GM19438 (cell line): Measurements from ENCODE around the gene RHEX.

Experiments
- ATAC-seq: cut with Tn5 transposase; IDR thresholded peaks from one replicate; pipeline ENCODE4 v1.9.1; 2021; ENCODE audit warnings: low read depth; ENCODE audit not compliant: unreplicated experiment

Gene RHEX

GRCh38 chr1:206114692-206115640 lies 62.0 kb downstream of the RHEX start:
- no peak for ATAC-seq

DNA sequence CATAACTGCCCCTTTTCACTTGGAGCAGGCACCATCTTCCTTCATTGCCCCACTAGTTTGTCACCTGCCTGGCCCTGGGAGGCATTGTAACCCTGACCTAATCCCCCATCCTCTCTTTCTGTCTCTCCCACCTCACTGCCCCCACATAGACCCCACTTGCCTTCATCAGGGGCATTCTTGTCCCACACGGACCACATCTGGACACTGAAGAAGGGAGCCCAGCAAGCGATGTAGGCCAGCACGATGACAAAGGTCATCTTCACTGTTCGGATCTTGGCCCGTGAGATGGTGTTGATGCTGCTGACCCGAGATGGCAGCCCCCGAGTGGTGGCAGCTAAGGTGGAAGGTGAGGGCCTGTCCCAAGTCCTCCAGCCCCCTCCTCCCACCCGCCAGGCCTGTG lies 62.8 kb downstream of the RHEX start:
- ATAC-seq = no peak

- ATAC-seq = no peak
Observed at GRCh38 chr1:206116191-206116872, 63.4 kb downstream of the RHEX start.

DNA sequence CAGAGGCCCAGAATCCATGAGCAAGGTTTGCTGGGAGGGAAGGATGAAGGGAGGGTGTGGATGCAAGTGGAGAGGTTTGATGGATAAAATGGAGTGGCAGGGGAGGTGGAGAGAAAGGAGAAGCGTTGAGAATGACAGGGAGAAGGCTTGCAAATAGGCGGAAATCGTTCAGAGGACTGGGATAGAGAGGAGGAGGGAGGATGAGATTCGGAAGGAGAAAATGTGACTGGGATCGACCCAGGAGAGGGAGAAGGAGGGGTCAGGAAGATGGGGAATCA lies 63.8 kb downstream of the RHEX start:
- ATAC-seq = no peak

GRCh38 chr1:206117151-206117948 lies 64.4 kb downstream of the RHEX start, which contains the start of gene AVPR1B:
AVPR1B (minus strand) TSS chr1:206117388; CDS start chr1:206116890, 498 bp downstream.
- no peak for ATAC-seq

DNA sequence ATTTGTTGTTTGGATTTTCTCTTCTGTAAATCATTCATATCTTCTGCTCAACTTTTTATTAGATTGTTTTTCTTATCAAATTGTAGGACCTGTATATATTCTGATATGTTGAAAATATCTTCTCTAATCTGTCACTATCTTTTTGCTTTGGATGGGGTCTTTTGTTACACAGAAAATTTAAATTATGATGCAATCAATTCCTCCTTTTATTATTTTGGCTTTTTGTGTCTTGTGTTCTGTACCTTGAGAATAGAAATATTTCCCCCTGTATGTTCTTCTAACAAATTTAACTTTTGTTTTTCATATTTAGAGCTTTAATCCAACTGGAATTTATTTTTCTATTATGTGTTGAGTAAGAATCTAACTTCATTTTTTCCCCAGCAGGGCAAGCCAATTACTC lies 67.4 kb downstream of the RHEX start:
- ATAC-seq = no peak

DNA sequence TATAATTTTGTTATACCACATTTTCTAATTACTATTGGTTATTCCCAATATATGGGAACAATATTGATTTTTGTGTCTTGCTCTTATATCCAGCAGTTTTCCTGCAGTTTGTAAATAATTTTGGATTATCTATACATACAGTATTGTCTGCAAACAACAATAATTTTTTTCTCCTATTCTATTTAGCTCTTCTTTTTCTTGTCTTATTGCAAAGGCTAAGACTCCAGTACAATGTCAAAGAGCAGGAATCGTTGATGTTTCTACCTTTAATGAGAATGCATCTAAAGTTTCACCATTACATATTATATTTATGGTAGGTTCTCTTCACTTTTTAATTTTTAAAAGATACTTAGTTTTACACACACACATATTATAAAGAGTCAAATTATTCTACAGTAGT lies 68.3 kb downstream of the RHEX start:
- ATAC-seq = no peak

DNA sequence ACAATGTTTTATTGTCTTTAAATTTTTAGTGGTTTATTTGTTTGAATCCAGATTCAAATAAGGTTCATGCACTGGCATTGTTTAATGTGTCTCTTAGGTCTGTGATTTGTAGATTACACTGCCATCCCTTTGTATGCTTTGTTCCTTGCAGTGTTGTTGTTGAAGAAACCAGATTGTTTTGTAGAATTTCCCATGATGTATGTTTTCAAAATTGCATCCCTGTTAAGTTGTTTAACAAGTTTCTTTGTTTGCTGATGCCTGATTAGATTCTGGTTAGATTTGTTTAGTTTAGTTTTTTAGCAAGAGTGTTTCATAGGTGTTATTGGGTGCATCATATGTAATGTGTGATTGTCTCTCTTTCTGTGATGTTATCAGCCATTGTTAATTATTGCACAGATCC lies 69.7 kb downstream of the RHEX start:
- no peak for ATAC-seq

DNA sequence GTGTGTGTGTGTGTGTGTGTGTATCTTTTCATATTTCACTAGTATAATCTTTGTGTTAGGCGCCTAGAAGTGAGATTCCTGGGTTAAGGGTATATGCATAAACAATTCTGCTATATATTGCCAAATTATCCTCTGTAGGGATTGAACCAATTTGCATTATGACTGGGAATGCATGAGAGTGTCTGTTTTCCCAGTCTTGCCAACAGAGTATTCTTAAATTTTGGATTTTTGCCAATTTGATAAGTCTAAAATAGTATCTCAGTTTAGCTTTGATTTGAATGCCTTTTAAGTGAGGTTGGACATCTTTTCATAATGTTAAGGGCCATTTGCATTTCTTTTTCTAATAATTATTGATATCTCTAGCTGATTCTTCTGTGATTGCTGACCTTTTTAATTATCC lies 72.4 kb downstream of the RHEX start:
- ATAC-seq = no peak

DNA sequence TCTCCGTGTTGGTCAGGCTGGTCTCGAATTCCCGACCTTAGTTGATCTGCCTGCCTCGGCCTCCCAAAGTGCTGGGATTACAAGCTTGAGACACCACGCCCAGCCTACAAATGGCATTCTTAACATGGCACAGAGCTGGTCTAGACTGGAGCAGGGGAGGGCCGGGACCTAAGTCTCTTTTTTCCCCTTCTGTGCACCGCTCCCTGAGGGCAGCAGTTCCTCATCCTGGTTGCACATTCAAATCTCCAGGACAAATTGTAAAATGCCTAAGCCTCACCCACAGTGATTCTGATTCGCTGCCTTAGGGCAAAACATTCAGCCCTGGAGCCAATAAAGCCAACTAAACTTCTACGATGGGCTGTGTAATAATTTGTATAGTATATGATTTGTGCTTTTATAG lies 74.4 kb downstream of the RHEX start:
- no peak for ATAC-seq

DNA sequence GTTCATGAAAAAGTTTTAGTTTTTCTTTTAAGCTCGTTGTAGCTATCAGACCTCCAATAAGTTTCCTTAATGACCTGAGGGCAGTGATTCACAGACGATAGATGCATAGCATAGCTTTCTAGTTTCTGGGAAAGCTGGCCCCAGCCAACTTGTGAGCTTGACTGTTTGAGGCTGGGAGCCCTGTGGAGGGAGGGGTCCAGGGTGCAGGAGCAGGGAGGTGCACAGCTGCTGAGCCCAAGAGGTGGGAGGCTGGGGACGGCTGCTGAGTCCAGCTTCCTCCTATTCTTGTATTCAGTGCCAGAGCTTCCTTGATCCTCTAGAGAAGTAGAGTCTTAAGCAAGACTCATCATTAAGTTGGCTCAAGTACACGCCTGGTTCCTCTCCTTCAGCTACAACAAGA lies 75.2 kb downstream of the RHEX start:
- no peak for ATAC-seq

DNA sequence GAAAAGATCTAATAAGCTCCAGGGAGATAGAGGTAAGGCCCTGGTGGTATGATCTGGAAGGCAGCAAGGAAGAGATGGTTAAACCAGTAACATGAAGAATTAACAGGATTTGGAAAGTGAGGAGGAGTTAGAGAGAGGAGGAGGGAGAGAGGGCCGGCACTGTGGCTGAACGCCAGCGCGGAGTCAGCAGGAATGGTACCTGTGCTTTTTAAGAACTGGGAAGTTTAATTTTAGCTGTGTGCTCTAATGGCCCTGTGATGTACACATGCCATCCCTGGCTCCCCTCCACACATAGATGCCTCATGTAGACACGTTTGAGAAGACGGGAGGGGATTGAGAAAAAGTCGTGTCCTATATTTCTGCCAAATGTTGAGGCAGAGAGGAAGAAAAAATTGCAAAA lies 78.1 kb downstream of the RHEX start:
- ATAC-seq = no peak

GRCh38 chr1:206133751-206134415 lies 80.9 kb downstream of the RHEX start:
- no peak for ATAC-seq

- no peak for ATAC-seq
Observed at GRCh38 chr1:206135248-206135647, 82.3 kb downstream of the RHEX start.

DNA sequence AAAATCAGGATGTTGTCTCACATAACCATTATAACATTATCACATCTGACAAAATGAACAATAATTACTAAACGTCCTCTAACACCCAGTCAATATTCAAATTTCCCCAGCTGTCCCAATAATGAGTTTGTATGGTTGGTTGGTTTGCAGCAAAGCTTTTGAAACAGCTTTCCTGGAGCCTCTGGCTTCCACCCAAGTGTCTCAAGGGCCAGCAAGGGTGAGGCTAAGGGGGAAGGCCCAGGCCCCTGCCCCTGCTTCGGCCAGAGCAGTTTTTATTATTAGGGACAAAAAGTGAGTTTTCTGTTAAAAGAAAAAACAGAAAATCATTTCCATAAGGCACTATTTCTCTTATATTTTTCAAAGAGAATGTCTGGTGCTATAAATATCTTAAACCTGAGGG lies 83.3 kb downstream of the RHEX start:
- no peak for ATAC-seq

DNA sequence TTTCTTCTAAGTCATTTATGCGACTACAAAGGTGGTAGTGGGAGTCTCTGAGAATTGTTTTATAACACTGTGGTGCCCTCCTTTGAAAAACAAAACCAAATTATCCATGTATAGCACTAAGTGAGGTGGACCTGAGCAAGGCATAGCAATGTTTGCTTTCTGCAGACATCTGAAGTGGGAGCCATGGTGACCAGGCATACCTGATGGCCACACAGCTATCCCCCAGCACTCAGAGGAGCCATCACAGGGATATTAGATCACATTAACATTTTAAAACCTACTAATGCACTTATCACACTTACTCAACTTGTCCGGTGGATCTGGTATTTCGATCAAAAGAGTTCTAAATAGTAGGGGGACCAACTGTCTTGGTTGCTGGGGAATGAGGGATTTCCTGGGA lies 89.0 kb downstream of the RHEX start:
- no peak for ATAC-seq

DNA sequence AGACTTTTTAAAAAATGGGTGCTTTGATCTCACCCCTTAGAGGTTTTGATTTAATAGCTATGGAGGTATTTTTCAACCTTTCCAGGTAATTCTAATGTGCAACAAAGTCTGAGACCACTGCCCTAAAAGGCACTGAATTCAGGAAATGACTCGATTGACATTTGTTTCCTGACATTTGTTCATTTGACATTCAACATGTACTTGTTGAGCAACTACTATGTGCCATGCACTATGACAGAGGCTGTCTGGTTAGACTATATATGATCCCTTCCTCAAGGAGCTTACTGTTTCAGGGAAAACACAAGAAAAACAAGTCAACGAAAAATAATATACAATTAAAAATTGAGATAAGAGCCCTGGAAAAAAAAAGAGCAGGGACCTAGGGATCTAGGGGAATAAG lies 89.8 kb downstream of the RHEX start:
- no peak for ATAC-seq

- no peak for ATAC-seq
Observed at GRCh38 chr1:206143537-206144172, 90.7 kb downstream of the RHEX start.

GRCh38 chr1:206144605-206145004 lies 91.6 kb downstream of the RHEX start:
- ATAC-seq = no peak

DNA sequence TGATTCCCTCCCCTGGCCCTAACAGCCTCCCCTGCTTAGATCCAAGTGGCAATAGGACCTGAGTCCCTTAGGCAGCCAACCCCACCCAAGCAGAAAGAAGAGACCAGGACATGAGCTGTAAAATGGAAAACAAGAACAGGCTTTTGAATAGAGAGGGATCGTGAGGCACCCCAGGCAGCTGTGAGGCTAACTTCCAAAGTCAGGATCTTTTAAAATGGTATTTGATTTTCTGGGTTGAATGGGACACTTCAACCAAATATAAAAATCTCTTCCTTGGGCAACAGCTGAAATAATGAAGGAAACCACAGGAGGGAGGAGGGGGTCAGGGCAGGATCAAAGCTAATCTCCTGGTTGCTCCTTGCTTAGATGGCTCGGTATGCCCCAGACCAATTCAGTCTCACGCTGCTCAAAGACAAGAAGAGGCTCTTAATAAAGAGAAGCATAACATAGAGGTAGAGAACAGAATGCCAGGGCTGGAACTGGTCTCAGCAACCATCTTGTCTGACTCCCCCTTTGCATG lies 92.9 kb downstream of the RHEX start:
- no peak for ATAC-seq
